Prostate gland (tissue), 2 donors: ENCODE measurements around the gene CENPP. TPM values are rescaled to one million over a fixed set of nuclear protein-coding genes. Genes with fewer than 3 reads are reported as not detected.

Experiments used
- DNase-seq: peaks from one replicate; pipeline ENCODE4 v3.0.0-alpha.2; 2019; ENCODE audit warnings: low spot score
- H3K27ac ChIP-seq, 2 donors: fragments of 200-600 bp; sonication (generic); 2 replicates each; pipeline ENCODE4 v1.5.1; 2017 to 2019
- H3K27me3 ChIP-seq: fragments of 200-600 bp; sonication (generic); replicated peaks from 2 replicates; pipeline ENCODE4 v1.5.1; 2019; ENCODE audit not compliant: insufficient read depth
- H3K36me3 ChIP-seq, 2 donors: fragments of 200-600 bp; sonication (generic); 1 replicate in 1 of 2; 2 replicates in 1 of 2; pipeline versions ENCODE4 v1.5.1 to v1.8.1; 2017 to 2019
- H3K4me1 ChIP-seq: fragments of 200-600 bp; sonication (generic); replicated peaks from 2 replicates; pipeline ENCODE4 v1.5.1; 2019
- H3K4me3 ChIP-seq, 2 donors: fragments of 200-600 bp; sonication (generic); 2 replicates each; pipeline ENCODE4 v1.5.1; 2017 to 2019
- H3K9me3 ChIP-seq: fragments of 200-600 bp; sonication (generic); 2 replicates; pipeline ENCODE4 v1.5.1; 2017
- POLR2A ChIP-seq: fragments of 450-650 bp; IDR thresholded peaks from one replicate; pipeline ENCODE4 v1.6.1; 2016; ENCODE audit warnings: antibody characterized with exemption, mild to moderate bottlenecking
- POLR2AphosphoS5 ChIP-seq: sonication (generic); formaldehyde crosslinking; IDR thresholded peaks from one replicate; pipeline ENCODE4 v1.6.1; 2017; ENCODE audit warnings: antibody characterized with exemption
- WGBS: methylation state at CpG from one replicate; pipeline ENCODE4 v1.1.5; 2018; 5-methylcytosine and 5-hydroxymethylcytosine counted together
- intact Hi-C: fragments of 100-400 bp; cut with DNase I; formaldehyde crosslinking; loops from one replicate; pipeline ENCODE4 v1.14.2; 2022
- total RNA-seq, 2 donors: library from RNA; depleted of rRNA; stranded (reverse); fragments of >200 nt; gene quantifications; one replicate each; pipeline ENCODE4 v1.1.0, GENCODE V29; 2016
- TF ChIP-seq, protein P1 (sequence below), 4 experiments: fragments of 200-600 bp in 2 of 4; fragments of 450-650 bp in 2 of 4; sonication (generic) in 2 of 4; IDR thresholded peaks; 1 replicate in 3 of 4; 2 replicates in 1 of 4; pipeline ENCODE4 v1.5.1; 2016 to 2019; ENCODE audit warnings: antibody characterized with exemption in 4 of 4, mild to moderate bottlenecking in 2 of 4, moderate library complexity in 2 of 4

CENPP gene
- total RNA-seq, 2 donors from 2014 or later: 1.4 to 21.5 TPM

- no peaks in the 10 kb centered on the region for H3K4me1 ChIP-seq
- no peaks in the 10 kb centered on the region for H3K27me3 ChIP-seq
- WGBS: 63% methylated on average over 1 of the region's 1 CpG
- no peaks in the 10 kb centered on the region for H3K36me3 ChIP-seq
- H3K27ac ChIP-seq: no peak overlapping the region
- H3K4me3 ChIP-seq: no peak overlapping the region
- intact Hi-C loops: no loop called here
- no peak for DNase-seq
- TF ChIP-seq POLR2AphosphoS5 (no peak), POLR2A (no peak)
- TF ChIP-seq, protein P1, sequence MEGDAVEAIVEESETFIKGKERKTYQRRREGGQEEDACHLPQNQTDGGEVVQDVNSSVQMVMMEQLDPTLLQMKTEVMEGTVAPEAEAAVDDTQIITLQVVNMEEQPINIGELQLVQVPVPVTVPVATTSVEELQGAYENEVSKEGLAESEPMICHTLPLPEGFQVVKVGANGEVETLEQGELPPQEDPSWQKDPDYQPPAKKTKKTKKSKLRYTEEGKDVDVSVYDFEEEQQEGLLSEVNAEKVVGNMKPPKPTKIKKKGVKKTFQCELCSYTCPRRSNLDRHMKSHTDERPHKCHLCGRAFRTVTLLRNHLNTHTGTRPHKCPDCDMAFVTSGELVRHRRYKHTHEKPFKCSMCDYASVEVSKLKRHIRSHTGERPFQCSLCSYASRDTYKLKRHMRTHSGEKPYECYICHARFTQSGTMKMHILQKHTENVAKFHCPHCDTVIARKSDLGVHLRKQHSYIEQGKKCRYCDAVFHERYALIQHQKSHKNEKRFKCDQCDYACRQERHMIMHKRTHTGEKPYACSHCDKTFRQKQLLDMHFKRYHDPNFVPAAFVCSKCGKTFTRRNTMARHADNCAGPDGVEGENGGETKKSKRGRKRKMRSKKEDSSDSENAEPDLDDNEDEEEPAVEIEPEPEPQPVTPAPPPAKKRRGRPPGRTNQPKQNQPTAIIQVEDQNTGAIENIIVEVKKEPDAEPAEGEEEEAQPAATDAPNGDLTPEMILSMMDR (IDR thresholded peaks at IDR 0.05): no peak
- no peaks in the 10 kb centered on the region for H3K9me3 ChIP-seq
Measured at GRCh38 chr9:92402360-92402759, 76.6 kb downstream of the CENPP start.

DNA sequence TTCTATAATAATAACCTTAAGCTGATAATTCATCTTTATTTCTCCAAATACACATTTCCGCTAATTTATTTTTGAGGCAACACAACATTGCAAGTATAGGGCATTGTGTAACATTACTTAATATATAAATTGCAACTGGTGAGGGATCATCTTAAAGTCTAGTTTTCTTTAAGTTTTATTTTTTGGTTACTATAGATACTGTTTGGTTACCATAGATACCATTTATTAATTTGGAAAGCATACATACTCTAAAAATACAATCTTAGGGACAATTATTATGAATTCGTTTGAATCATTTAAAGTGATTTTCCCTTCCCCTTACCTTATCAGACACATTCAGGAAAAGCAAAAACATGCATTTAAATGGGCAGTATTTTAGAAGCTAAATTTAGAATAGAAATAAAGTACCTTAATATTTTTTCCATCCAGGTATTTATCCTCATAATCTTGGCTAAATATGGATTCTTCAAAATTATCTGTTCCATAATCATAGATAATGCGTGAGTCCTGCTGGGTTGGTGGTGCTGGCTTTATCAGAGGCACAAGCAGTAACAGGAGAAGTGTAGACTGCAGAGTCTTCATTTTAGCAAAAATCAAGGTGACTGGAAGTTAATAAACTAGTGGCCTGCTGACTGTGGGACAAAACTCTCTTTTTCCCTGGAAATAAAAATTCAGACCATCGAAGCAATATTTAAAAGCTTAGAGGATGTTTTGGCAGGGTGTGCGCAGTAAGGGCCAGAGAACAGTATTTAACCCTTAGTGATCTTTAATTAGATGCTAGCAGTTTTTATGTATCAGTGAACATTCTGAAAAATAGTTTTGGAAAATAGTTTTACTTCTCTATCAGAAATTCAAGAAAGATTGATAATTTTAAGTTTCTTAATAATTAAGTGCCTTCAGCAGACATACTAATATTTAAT is 77.3 kb downstream of the CENPP start:
- H3K9me3 ChIP-seq: no peaks in the 10 kb centered on the region
- H3K4me3 ChIP-seq: peak overlapping the region in 1 of 2 donors; percentile 10
- intact Hi-C loops: no loop called here
- WGBS: 55% methylated on average over 5 of the region's 5 CpGs
- DNase-seq: no peak
- H3K36me3 ChIP-seq: no peaks in the 10 kb centered on the region
- TF ChIP-seq, protein P1 (IDR thresholded peaks at IDR 0.05): no peak
- TF ChIP-seq POLR2AphosphoS5 (no peak), POLR2A (no peak)
- no peaks in the 10 kb centered on the region for H3K4me1 ChIP-seq
- H3K27ac ChIP-seq: peak overlapping the region in 1 of 2 donors; percentile 4
- no peaks in the 10 kb centered on the region for H3K27me3 ChIP-seq

GRCh38 chr9:92404042-92404836 is 78.5 kb downstream of the CENPP start, which contains the start of gene OGN:
OGN (minus strand) TSS chr9:92404578; CDS start chr9:92403407, 1,171 bp downstream.
- H3K36me3 ChIP-seq: no peaks in the 10 kb centered on the region
- H3K27me3 ChIP-seq: no peaks in the 10 kb centered on the region
- no peak for DNase-seq
- WGBS: 53% methylated on average over 5 of the region's 5 CpGs
- peak within 1 kb of the TSS in 1 of 2 donors; percentile 10 for H3K4me3 ChIP-seq
- no peaks in the 10 kb centered on the region for H3K4me1 ChIP-seq
- peak within 1 kb of the TSS in 1 of 2 donors; percentile 30 for H3K27ac ChIP-seq
- H3K9me3 ChIP-seq: no peaks in the 10 kb centered on the region
- TF ChIP-seq POLR2AphosphoS5: no peak
- no peak for TF ChIP-seq POLR2A
- TF ChIP-seq, protein P1 (IDR thresholded peaks at IDR 0.05): no peak
- intact Hi-C loops: no loop called here

DNA sequence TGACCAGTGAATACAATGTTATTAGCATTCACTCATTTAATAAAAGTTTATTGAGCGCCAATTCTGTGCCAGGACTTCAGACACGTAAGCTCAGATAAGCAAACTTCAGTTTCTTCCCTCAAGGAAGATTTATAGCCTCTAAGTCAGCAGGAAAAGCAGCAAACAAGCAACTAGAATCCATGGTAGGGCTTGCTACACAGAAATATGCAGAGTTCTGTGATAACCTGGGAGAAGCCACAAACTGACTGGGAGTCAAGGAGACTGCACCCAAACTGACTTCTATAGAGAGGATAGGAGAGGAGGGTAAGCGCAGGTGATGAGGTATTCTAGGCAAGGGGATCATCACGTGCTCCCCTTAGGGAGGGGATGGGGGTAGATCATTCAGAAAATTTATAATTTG is 80.1 kb downstream of the CENPP start:
- TF ChIP-seq, protein P1 (IDR thresholded peaks at IDR 0.05): no peak
- TF ChIP-seq POLR2A (no peak), POLR2AphosphoS5 (no peak)
- 50% methylated on average over 4 of the region's 4 CpGs for WGBS
- no peaks in the 10 kb centered on the region for H3K9me3 ChIP-seq
- H3K27ac ChIP-seq: peak overlapping the region; percentile 18 to 38
- H3K4me3 ChIP-seq: no peak overlapping the region
- intact Hi-C loops: no loop called here
- no peaks in the 10 kb centered on the region for H3K27me3 ChIP-seq
- no peaks in the 10 kb centered on the region for H3K36me3 ChIP-seq
- H3K4me1 ChIP-seq: no peaks in the 10 kb centered on the region
- no peak for DNase-seq
